Right renal cortex interstitium (tissue), 3 donors: ENCODE data around the gene KRT6C. TPM values are rescaled to one million over a fixed set of nuclear protein-coding genes. Genes with fewer than 3 reads are reported as not detected.

Experiments used
- DNase-seq, 3 donors: peaks; one replicate each; pipeline ENCODE4 v3.0.0-alpha.2; 2013; ENCODE audit warnings: low read depth in 3 of 3, low spot score in 2 of 3
- polyA plus RNA-seq, 3 donors: library from polyadenylated mRNA; unstranded; fragments of 120-200 nt; gene quantifications; one replicate each; pipeline ENCODE4 v1.2.1, GENCODE V29; 2013; ENCODE audit not compliant: insufficient read length in 3 of 3

Gene KRT6C
- polyA plus RNA-seq, 3 donors = not detected

DNA sequence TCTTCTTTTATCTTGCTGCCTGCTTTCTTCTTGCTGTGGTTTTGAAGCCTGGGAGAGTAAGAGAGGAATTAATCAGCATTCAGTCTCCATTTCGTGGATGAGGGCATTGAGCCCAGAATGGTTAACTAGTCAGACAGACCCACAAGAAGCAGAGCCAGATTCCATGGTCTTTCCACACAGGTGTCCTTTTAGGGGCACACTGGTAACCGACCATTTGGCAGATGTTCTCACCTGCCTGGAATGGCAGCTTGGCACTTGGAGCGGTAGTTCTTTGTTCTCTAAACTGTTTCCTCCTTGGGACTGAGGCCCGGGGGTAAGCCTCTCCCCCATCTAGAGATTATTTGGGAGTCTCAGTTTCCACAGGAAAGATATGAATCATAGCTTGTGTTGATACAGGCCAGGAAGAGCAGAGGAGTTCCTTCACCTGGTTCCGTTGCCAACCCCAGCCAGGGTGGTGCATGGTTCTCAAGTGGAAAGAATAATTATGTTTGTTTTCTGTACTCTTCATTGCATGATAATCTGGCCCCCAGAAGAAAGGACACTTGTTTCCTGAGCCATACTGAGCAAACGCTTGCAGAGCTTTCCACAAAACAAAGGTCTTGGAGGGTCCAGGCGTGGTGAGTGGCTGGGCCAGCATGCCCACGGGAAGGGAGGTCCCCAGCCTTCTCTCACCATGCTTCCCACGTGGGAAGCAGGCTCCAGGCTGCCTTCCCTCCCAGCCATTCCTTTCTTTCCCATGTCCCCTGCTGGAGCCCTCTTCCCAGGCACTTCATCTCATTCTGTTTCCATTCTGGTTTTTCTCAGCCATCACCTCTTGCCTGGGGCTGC lies 37.4 kb downstream of the KRT6C start:
- no peak for DNase-seq

DNA sequence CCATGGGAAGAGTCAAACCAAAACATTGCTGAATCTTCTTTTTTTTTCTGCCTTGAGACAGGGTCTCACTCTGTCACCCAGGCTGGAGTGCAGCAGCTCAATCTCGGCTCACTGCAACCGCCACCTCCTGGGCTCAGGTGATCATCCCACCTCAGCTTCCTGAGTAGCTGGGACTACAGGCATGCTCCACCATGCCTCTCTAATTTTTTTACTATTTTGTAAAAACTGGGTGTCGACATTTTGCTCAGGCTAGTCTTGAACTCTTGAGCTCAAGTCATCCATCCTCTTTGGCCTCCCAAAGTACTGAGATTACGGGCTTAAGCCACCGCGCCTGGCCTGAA lies 38.0 kb downstream of the KRT6C start:
- no peak for DNase-seq

DNA sequence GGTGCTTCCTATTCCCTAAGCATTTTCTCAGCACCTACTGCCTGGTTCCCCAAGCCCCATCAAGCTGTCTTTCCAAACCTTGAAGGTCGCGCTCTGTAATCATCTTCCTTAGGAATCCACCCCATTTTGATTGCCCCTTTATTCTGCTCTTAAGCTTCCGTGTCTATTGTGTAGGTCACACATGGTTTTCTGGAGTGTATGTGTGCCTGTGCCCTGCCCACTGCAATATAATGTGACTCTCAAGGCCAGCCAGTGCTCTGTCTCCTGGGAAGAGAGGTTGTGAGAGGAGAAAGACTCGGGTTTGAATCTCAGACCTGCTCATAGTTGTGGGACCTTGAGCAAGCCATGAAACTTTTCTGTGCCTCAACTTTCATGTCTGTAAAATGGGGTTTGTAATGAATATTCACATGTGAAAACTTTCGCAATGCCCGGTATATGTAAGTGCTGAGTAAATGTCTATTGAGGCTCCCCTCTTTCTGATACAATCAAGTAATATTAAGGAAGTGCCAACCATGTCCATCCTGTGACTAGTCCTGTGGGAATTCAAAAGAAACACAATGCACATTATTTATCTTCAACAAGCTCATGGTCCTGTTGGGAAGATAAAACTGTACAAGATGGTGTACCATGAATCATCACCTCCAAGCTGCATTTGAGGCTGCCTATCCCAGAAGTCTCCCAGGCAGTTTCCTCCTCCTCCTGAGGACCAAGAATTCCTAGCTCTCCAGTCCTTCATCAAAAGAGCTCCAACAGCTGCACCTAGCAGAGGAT lies 38.7 kb downstream of the KRT6C start:
- DNase-seq = no peak

DNA sequence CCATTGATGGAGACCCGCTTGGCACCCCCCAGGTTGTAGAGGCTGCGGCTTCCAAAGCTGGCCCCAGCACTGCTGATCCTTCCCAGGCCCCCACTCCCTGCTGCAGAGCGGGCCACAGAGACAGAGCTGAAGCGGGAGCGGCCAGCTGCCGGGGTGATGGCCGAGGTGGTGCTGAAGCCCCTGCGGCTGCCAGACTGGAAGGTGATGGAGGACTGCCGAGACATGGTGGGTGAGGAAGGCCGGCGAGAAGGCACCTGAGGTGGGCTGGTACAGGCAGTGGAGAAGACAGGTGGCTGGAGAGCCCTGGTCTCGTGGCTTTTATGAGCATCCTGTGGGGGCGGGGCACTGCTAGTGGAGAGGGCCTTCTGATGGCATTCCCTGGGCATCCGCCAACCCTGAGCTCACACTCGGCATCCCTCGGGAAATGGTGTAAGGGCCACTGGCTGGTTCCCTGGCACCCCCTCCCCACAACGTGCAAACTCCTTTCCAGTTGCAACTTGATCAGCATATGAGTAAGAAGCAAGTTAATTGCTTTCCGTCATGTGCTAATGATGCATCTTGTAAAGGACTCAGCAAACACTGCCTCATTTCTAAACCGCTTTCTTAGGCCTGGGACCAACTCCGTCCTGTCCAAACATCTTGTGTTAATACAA lies 39.4 kb downstream of the KRT6C start, which contains the start of gene KRT75:
KRT75 (minus strand) TSS at position 291 of the 653 bp plus-strand sequence; CDS start at position 224, 67 bp downstream.
- no peak for DNase-seq

DNA sequence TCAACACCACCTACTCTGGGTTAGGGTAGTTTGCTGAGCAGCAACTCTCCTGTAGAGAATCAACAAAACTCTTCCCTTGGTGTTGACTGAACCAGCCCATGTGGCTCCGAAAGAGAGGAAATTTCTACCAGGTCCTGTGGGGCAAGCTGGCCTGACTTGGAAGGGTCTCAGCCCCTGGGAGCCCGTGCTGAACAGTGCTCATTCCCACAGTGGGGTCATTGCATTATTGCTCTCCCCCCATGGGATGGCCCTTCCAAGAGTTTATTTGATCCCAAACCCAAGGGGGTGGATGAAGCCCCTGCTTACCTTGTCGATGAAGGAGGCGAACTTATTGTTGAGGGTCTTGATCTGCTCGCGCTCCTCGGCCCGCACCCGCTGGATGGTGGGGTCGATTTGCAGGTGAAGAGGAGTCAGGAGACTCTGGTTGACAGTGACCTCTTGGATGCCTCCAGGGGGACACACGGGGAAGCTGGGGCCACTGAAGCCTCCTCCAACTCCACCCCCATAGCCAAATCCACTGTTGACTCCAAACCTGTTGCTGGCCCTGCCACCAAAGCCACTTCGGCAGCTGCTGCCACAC lies 40.0 kb downstream of the KRT6C start:
- DNase-seq = no peak

DNA sequence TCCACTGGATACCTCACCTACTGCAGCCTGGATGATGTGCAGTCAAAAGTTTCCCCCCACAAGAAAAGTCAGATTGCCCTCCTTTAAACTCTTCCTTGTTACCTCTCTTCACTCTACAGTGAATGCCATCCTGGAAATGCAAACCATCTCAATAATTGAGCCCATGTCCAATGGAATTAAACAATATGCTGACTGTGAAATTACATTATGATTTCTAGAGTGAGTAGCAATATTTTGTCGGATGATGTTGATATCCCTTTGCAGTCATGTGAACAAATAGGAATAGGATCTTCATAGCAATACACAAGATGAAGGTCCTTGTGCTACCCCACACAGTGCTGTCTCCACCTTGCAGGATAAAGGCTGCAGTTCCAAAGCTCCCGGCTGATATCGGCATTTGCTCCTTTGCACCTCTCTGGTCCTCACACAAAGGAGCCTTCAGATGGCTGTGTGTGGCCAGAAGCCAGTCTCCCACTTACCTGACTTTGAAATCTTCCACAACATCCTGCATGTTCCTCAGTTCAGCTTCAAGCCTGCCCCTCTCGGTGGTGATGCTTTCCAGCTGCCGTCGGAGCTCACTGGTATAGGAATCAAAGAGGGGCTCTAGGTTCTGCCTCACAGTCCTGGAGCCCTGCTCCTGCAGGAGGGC lies 40.9 kb downstream of the KRT6C start:
- DNase-seq = no peak

DNA sequence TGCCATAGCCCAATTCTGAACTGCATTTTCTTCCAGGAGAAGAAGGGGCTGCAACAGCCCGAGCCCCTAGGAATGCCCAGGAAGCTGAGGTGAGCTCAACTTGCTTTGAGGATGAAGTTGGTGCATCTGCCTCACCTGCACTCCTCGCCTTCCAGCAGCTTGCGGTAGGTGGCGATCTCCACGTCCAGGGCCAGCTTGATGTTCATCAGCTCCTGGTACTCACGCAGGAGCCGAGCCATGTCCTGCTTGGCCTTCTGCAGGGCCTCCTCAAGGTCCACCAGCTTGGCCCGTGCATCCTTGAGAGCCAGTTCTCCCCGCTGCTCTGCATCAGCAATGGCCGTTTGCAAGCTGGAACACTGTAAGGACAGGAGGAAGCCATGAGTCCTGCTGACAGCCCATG lies 45.5 kb downstream of the KRT6C start:
- DNase-seq = no peak

DNA sequence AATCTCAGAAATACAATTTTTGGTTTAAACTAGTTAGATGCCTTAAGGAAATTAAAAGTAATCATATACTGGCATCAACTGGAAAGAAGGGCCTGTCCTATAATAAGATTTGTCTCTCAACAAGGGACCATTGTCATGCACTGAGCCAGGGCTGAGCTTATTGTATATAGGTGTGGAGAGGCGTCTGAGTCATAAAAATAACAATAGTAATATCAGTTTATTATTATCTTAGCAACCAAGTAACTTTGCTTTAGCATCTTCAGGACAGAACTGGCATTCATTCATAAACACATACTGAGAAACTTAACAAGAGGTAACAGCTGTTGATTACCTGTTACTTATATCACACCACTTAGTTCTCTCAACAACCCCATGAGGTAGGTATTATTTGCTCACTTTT lies 46.5 kb downstream of the KRT6C start:
- no peak for DNase-seq

DNA sequence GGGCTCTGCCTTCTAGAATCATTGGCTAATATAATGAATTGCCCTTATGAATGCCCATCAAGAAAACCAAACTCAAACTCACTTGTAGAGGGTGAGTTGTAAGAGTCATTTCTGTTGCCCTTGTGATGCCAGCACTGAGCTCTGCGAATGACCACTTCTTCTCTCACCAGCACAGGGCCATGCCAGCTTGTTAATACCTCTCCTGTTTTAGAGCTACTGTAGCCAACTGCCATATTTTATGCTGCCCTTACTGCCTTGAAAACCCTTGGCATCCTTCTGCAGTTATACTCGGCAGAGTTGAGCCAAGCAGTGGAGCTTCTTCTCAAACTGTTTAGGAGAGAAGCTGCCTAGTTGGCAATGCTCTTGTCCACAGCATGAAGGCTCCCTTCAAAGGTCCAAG lies 47.6 kb downstream of the KRT6C start:
- DNase-seq = no peak

DNA sequence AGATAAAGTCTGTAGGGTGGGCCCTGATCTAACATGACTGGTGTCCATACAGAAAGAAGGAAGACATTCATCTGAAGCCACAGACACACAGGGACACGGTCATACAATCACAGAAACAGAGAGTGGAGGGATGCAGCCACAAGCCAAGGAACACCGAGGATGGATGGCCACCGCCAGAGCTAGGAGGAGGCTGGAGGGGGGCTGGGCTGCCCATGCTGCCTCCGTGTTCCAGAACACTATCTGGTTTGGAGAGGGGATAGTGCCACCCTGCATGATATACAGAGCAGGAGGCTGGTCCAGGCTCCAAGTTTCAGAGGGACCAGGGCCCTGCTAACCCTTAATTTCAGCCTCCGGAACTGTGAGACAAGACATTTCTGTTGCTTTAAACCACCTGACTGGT lies 48.1 kb downstream of the KRT6C start:
- no peak for DNase-seq

DNA sequence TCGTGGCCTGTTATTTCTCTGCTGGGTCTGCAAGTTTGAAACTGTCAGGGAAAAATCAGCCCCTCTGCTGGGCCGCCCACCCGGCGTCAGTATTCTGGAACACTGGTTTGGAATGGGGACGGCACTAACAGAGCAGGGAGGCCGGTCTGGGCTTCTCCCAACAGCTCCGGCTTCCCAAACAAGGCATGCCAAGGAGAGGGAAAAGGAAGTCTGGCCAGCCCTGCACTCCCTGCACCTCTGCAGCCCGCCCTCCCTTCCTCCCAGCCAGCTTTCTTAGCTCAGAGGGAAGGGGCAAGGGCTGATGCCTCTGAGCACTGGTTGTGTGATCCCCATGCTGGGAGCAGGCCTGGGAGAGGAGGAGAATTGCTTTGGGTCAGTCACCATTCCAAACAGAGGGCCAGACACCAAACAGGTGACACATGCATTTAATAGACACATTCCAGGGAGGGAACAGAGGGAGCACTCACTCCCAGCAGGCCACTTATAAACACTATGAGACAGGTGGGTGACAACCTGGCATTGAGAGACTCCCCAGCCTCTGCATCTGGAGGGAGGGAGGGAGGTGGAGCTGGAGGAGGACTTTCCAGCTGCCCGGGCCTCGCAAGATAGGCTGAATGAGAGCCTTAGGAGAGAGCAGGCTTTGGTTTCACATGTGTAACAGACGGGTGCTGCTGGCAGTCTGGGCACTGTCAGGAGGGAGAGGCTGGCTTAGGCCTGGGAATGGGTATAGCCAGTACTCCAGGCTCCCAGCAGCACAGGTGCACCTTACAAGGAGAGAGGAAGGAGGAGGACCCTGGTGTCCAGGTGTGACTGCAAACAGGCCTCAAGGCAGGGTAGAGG lies 49.7 kb downstream of the KRT6C start:
- no peak for DNase-seq

DNA sequence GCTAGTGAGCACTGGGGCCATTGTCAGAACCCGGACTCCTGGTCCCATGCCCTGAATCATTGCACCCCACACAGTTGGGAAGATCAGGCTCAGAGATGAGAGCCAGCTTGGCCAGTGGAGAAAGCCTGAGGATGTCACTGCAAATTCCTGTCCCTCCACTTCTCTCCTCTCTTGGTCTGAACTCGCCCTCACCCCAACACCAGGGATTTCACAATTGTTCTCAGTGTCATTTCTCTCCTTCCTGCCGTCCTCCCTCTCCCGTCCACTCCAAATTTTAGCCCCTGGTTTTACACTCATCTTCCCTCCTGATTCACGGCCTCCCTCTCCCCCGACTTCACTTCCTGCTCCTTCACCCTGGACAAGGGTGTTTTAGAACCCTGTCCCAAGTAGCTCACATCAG lies 50.6 kb downstream of the KRT6C start:
- DNase-seq = no peak

DNA sequence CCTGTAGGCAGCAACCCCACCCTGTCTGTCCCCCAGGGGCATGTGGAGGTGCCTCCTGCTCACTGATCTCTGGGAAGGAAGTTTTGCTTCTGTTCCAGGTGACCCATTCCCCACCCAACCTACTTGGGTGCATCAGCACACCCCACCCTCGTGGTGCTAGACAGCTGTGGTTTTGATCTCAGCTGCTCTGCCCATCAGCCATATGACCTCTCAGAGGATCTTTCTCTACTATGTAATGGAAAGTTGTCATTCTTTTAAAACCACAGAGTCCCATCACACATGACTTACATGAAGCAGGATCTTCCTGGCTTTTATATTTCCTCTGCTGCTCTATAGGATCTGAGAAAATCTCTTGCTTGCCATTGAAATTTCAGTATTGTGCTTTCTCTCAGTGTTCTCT lies 53.9 kb downstream of the KRT6C start:
- DNase-seq = no peak

DNA sequence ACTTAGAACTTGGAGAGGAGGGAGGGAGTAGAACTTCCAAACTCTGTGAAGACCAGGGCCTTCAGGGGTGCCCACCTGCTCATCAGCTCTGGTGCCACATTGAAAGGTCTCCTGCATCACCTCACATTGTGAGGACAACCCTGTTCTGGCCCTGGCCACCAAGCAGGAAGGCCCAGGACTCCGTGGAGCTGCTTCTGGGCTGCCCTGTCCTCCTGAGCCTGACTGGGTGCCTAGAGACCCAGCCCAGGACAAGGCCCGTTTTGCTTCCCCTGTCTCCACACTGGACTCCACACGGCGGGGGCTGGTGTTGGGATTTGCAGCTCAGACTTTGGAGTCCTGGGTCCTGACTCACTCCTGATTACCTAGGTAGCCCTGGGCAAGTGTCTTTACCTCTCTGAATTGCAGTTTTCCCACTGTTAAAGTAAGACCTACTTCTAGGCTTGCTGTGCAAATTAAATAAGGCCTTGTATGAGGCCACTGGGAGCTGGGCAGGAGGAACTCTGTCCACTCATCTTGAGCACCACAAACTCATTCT lies 55.0 kb downstream of the KRT6C start:
- no peak for DNase-seq

Other genes with a start within 250 kb of the KRT6C start
- 100 to 1,000 TPM in 1 of 3 donors, 10 to 100 TPM in 2; 35.1 to 109 (median 56.3) TPM for gene KRT7, start 240.6 kb downstream of the KRT6C start, polyA plus RNA-seq
- not detected for gene KRT86, start 199.2 kb downstream of the KRT6C start, polyA plus RNA-seq
- gene KRT81, start 182.3 kb downstream of the KRT6C start, polyA plus RNA-seq = not detected
- not detected for gene KRT83, start 152.4 kb downstream of the KRT6C start, polyA plus RNA-seq
- not detected for gene KRT85, start 106.3 kb downstream of the KRT6C start, polyA plus RNA-seq
- gene KRT84, start 88.2 kb downstream of the KRT6C start, polyA plus RNA-seq = not detected
- gene KRT82, start 67.5 kb downstream of the KRT6C start, polyA plus RNA-seq = not detected
- gene KRT75, start 39.4 kb downstream of the KRT6C start, polyA plus RNA-seq = not detected
- gene KRT6B, start 21.7 kb downstream of the KRT6C start, polyA plus RNA-seq = not detected
- gene KRT6A, start 19.5 kb upstream of the KRT6C start, polyA plus RNA-seq = not detected
- under 1 TPM in 1 of 3 donors, not detected in 2; 0.40 TPM for gene KRT5, start 46.6 kb upstream of the KRT6C start, polyA plus RNA-seq
- not detected for gene KRT71, start 79.3 kb upstream of the KRT6C start, polyA plus RNA-seq
- not detected for gene KRT74, start 100.0 kb upstream of the KRT6C start, polyA plus RNA-seq
- not detected for gene KRT72, start 127.7 kb upstream of the KRT6C start, polyA plus RNA-seq
- gene KRT73, start 144.8 kb upstream of the KRT6C start, polyA plus RNA-seq = not detected
- gene KRT2, start 178.4 kb upstream of the KRT6C start, polyA plus RNA-seq = not detected
- gene KRT1, start 206.6 kb upstream of the KRT6C start, polyA plus RNA-seq = under 1 TPM; 0.19 to 0.45 (median 0.31) TPM
- not detected for gene KRT77, start 229.7 kb upstream of the KRT6C start, polyA plus RNA-seq